Cardiac muscle cell (in vitro differentiated cells and primary cell): ENCODE results near the gene EVX2. TPM values are rescaled to one million over a fixed set of nuclear protein-coding genes. Genes with fewer than 3 reads are reported as not detected.

Source experiments
- DNase-seq, 2 donors: peaks; one replicate each; pipeline versions ENCODE4 v3.0.0 to v3.0.0-alpha.2; 2010 to 2017; ENCODE audit warnings: low read depth in 1 of 2, low spot score in 1 of 2
- H3K27ac ChIP-seq: fragments of 200-600 bp; sonication (generic); 2 replicates; pipeline ENCODE4 v1.5.1; 2016
- H3K27me3 ChIP-seq: fragments of 200-600 bp; sonication (generic); 2 replicates; pipeline ENCODE4 v1.6.0; 2016; ENCODE audit warnings: control low read depth
- H3K36me3 ChIP-seq: fragments of 200-600 bp; sonication (generic); 2 replicates; pipeline ENCODE4 v1.5.1; 2016; ENCODE audit warnings: control low read depth
- H3K4me1 ChIP-seq: fragments of 200-600 bp; sonication (generic); 2 replicates; pipeline ENCODE4 v1.8.1; 2017; ENCODE audit warnings: low read depth, mild to moderate bottlenecking, mixed run types
- H3K4me3 ChIP-seq: fragments of 200-600 bp; sonication (generic); 2 replicates; pipeline ENCODE4 v1.5.1; 2016; ENCODE audit warnings: mild to moderate bottlenecking
- H3K9me3 ChIP-seq: fragments of 200-600 bp; sonication (generic); 2 replicates; pipeline ENCODE4 v1.5.1; 2017; ENCODE audit warnings: low read depth, mild to moderate bottlenecking, control low read depth
- polyA plus RNA-seq: library from polyadenylated mRNA; unstranded; fragments of >200 nt; fragmentation: Nextera tagmentation; extraction: Ambion mirVana; gene quantifications from 2 replicates; pipeline ENCODE4 v1.2.1, GENCODE V29; 2016
- total RNA-seq: library from RNA; depleted of rRNA; stranded (reverse); fragments of >200 nt; gene quantifications from 2 replicates; pipeline ENCODE4 v1.2.3, GENCODE V29; 2016
- TF ChIP-seq, protein P1 (sequence below): IDR thresholded peaks from 2 replicates; pipeline ENCODE4 v1.5.1; 2012; ENCODE audit warnings: low read depth, mild to moderate bottlenecking, low read length

EVX2 gene
- total and polyA plus RNA-seq, 2 experiments from 2014 or later: 0.06 to 0.28 TPM

DNA sequence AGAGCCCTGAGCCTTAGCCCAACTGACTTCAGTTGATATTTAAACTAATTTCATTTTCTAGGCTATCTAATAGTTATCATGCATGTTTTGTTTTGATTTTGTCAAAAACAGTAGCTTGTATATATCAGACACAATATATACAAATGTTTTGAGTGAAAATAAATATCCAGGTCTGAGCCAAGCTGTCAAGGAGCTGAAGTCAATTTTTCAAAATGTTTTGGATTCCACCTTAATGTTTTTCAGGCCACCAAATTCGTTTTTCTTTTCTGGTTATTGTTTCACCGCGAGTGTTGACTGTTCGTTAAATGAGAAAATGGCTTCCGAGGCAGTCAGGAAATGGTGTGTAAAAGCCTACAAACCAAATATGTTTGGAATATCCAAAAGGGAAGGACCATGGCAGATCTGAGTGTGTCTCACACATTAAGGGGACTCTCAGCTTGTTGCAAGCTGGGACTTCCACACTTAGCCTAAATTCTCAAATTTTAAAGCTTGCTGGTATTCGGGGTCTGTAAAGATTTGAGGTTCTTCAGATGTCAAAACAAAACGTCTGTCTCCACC is 18.6 kb upstream of the EVX2 start:
- TF ChIP-seq, protein P1, sequence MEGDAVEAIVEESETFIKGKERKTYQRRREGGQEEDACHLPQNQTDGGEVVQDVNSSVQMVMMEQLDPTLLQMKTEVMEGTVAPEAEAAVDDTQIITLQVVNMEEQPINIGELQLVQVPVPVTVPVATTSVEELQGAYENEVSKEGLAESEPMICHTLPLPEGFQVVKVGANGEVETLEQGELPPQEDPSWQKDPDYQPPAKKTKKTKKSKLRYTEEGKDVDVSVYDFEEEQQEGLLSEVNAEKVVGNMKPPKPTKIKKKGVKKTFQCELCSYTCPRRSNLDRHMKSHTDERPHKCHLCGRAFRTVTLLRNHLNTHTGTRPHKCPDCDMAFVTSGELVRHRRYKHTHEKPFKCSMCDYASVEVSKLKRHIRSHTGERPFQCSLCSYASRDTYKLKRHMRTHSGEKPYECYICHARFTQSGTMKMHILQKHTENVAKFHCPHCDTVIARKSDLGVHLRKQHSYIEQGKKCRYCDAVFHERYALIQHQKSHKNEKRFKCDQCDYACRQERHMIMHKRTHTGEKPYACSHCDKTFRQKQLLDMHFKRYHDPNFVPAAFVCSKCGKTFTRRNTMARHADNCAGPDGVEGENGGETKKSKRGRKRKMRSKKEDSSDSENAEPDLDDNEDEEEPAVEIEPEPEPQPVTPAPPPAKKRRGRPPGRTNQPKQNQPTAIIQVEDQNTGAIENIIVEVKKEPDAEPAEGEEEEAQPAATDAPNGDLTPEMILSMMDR: no peak
- Histone ChIP-seq H3K4me1 (peaks cover 5% of the 10 kb centered on the region), H3K36me3 (no peaks in the 10 kb centered on the region), H3K27ac (no peak overlapping the region), H3K4me3 (no peak overlapping the region), H3K9me3 (no peaks in the 10 kb centered on the region), H3K27me3 (peaks cover 100% of the 10 kb centered on the region)
- DNase-seq: no peak

DNA sequence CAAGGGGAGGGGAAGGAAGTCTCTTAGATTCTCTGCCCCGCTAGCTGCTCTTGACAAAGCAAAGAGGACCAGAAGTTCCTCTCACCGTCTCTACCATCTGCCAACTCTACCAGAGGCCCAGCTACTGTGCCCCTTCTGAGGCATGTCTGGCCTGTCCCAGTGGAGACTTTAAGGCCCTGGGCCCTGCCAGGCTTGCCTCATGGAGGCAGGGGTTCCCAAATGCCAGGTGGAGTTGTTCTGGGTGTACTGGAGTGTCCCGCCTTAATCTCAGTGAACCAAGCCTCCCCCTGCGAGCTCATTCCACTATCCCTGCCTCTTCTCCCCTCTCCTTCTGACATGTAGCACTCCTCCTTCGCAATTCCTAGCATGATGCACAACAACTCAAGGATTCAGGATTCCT is 18.1 kb upstream of the EVX2 start:
- peaks cover 3% of the 10 kb centered on the region for H3K4me1 ChIP-seq
- DNase-seq: no peak
- H3K36me3 ChIP-seq: no peaks in the 10 kb centered on the region
- H3K4me3 ChIP-seq: no peak overlapping the region
- H3K27me3 ChIP-seq: peaks cover 100% of the 10 kb centered on the region
- no peak overlapping the region for H3K27ac ChIP-seq
- no peaks in the 10 kb centered on the region for H3K9me3 ChIP-seq
- TF ChIP-seq, protein P1: no peak

DNA sequence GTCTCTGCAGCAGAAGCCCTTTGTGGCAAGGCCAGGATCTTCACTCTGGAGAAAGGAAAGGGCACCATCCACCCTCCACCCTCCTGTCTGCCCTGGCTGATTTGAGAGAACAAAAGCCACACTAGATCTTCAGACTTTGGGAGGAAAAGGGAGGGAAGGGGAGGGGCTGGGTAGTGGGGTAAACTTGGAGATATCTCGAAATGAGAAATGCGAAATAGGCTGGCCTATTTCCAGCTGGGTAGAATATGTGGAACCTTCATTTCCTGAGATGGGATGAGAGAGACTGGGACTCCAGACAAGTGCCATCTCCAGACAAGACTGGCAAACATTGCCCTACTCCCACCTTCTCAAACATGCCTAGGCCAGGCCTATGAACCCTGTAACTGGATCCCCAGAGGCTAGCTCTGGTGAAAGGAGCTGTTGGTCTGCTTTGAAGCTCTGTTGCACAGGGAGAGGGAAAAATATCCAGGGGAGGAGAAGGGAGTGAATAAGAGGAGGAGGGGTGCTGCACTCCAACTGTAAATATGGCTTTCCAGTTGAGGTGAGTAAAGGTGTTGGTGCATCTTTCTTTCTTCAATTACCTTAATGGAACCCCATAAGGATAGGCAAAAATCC is 17.6 kb upstream of the EVX2 start:
- Histone ChIP-seq H3K4me3 (no peak overlapping the region), H3K36me3 (no peaks in the 10 kb centered on the region), H3K27me3 (peaks cover 100% of the 10 kb centered on the region), H3K4me1 (peaks cover 3% of the 10 kb centered on the region), H3K27ac (no peak overlapping the region), H3K9me3 (no peaks in the 10 kb centered on the region)
- no peak for DNase-seq
- TF ChIP-seq, protein P1: no peak

DNA sequence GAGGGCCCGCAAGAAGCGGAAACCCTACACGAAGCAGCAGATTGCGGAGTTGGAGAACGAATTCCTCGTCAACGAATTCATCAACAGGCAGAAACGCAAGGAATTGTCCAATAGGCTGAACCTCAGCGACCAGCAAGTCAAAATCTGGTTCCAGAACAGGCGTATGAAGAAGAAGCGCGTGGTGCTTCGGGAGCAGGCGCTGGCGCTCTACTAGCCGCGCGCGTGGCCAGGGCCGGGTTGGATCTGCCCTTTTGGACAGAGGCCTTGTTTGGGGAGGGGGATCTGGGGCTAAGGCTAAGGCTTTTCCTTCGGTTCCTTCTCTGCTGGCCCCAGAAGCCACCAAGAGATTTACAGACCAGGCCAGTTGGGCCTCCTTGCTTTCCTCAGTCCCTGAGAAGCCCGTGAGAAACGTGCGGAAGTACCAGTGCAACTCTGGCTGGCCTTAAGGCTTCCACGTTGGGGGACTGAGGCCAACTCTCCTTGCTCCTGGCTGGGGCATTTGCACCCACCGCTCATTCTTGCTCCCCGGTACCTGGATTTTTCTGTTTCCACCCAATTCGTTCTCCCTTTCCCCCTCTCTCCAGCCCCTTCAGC is 16.9 kb upstream of the EVX2 start:
- peaks cover 3% of the 10 kb centered on the region for H3K4me1 ChIP-seq
- no peak overlapping the region for H3K4me3 ChIP-seq
- H3K27ac ChIP-seq: no peak overlapping the region
- no peaks in the 10 kb centered on the region for H3K9me3 ChIP-seq
- H3K27me3 ChIP-seq: peaks cover 100% of the 10 kb centered on the region
- no peaks in the 10 kb centered on the region for H3K36me3 ChIP-seq
- no peak for DNase-seq
- TF ChIP-seq, protein P1: no peak

DNA sequence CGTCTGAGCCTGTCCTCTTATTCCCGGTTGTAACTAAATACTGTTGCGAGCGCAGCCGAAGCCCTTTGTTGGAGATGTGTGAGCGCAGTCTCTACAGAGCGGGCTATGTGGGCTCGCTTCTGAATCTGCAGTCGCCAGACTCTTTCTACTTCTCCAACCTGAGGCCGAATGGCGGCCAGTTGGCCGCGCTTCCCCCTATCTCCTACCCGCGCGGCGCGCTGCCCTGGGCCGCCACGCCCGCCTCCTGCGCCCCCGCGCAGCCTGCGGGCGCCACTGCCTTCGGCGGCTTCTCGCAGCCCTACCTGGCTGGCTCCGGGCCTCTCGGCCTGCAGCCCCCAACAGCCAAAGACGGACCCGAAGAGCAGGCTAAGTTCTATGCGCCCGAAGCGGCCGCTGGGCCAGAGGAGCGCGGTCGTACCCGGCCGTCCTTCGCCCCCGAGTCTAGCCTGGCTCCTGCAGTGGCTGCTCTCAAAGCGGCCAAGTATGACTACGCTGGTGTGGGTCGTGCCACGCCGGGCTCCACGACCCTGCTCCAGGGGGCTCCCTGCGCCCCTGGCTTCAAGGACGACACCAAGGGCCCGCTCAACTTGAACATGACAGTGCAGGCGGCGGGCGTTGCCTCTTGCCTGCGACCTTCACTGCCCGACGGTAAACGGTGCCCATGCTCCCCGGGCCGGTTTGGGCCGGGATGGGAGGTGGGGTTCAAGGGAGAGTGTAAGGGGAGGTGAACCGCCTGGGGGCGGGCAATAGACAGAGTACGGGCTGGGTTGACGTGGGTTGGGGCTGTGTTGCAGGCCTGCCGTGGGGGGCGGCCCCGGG is 16.2 kb upstream of the EVX2 start, which contains the start of gene HOXD12:
HOXD12 (plus strand) TSS at position 68 of the 819 bp plus-strand sequence; CDS start at position 75, 7 bp downstream.
- DNase-seq: no peak
- Histone ChIP-seq H3K27me3 (peaks cover 100% of the 10 kb centered on the region), H3K36me3 (no peaks in the 10 kb centered on the region), H3K9me3 (no peaks in the 10 kb centered on the region), H3K4me1 (peaks cover 3% of the 10 kb centered on the region), H3K27ac (no peak within 1 kb of the TSS), H3K4me3 (no peak within 1 kb of the TSS)
- TF ChIP-seq, protein P1: no peak
